Ammon's horn (tissue), 1 donor: ENCODE data around the gene APBA2.

Source experiments
- DNase-seq: peaks from one replicate; pipeline ENCODE4 v3.0.0-alpha.2; 2016; ENCODE audit warnings: low spot score

APBA2 gene

DNA sequence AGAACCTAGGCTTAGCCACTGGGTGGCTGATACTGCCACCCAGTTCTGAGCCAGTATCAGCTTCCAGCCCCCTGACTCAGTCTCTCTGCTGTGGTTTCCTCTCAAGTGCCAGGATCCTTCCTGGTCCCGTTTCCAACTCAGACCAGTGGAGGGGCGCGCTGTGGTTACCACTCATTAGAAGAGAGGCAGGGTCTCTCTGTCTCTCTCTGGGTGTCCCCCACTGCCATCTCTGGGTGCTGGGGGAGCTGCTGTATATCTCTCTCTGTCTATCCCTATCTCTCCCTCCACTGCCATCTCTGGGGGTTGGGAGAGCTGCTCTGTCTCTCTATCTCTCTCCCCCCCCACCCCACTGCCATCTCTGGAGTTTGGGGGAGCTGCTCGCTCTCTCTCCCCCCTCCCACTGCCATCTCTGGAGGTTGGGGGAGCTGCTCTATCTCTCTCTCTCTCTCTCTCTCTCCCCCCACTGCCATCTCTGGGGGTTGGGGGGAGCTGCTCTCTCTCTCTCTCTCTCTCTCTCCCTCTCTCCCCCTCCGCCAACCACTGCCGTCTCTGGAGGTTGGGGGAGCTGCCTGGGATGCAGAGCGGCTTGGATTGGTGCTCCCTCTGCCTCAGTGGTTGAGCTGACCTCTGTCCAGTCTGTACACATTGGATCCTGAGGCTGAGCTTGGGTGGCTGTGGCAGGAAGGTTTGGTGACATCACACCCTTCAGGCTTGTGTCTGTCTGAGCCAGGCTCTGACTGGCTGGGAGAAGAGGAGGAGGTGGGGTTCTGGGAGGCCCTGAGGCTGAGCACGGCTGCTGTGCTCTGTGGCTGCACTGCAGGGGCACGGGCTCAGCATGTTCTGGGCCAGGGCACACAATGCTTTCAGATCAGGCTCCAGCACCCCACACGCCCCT, 98.9 kb downstream of the APBA2 start:
- DNase-seq, result peak; percentile 97

DNA sequence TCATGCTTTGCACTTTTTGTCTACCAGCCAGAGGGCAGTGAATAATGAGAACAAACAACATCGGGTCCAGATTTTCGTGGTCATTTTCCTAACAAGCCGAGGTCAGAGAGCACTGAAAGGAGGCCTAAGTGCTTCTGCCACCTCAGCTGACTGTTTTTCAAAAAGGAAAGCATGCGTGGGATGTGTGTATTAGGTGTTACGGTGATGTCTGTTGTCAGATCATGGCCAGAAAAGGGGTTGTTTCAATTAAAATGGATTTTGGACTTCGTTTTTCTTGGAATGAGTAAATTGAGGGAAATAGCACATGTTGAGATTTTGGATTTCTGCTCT, 99.5 kb downstream of the APBA2 start:
- DNase-seq, result no peak

DNA sequence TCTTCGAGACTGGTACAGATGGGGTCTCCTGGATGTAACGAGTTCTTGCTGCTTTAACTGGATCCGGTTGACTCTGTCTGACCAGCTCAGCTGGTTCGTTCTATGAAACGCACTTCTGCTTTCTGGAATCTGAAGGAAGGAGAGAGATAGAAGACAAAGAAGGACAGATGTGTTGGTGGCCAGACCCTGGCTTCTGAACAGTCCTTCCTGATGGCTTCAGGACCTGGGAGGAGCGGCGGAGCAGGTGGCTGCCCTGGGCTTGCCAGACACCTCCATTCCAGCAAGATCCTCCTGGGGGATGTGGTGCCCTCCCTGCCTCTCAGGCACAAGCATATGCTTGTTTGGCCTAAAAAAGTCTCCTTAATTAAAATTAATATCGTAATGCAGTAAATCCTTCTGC, 99.9 kb downstream of the APBA2 start:
- no peak for DNase-seq

DNA sequence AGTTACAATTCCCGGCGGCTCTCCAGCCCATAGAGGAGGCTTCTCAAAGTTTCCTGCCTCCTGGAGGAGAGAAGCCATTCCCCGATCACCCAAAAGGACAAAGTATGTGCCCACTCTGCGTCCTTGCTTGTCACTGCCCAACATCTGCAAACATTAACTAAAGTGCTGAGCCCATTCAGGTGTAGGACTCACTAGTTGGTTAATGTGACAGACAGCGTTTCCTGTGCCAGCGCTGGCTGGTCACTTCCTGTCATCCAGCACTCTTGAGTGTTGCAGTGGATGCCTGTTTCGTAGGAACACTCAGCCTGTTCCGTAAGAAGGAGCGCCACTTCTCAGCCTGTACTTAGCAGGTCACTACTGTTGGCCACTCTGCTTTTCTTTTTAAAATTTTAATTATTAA, 100.3 kb downstream of the APBA2 start:
- DNase-seq, result no peak

DNA sequence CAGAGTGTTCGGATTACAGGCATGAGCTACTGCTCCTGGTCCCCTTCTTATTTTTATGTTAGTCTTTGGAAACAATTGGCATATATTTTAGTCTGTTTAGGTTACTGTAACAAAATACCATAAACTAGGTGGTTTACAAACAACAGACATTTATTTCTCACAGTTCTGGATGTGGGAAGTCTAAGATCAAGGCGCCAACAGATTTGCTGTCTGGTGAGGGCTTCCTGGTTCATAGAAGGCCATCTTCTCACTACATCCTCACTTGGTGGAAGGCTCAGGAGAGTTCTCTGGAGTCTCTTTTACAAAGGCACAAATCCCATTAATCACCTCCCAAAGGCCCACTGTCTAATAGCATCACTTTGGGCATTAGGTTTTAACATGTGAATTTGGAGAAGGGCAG, 101.0 kb downstream of the APBA2 start:
- DNase-seq, result no peak

DNA sequence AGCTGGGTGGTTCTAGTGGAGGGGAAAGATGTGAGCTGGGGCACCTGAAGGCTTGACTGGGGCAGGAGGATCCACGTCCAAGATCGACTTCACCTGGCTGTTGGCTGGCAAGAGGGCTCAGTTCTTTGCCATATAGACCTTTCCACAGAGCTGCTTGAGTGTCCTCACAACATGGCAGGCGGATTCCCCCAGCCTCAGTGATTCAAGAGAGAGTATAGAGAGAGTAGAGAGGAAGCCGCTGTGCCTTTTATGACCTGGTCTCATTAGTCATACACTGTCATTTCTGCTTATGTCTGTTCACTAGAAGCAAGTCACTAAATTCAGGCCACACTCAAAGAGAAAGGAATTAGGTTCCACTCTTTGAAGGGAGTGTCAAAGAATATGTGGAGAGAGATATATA, 101.6 kb downstream of the APBA2 start:
- no peak for DNase-seq

DNA sequence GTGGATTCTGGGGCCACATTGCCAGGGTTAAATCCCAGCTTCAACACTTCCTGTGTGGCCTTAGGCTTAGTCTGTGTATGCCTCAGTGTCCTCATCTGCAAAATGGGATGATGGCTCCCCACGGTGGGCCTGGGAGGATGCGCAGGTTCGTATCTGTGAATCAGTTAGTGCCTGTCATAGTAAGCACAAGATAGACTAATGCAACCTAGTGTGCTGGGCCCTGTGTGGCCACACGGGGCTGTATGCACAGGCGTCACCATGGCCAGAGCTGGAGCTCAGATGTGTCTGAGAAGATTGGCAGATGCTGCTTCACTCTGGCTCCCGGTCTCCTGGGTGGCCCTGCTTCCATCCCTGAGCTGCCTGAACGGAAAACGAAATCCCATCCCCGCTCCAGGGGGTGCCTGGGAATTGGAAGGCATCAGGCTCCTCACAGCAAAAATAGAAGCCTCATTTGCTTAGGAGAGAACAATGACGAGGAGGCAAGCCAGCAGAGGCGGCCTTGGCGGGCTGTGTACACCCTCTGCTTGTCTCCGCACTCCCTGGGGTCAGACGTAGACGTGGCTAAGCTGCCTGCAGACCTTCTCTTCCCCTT, 103.6 kb downstream of the APBA2 start:
- DNase-seq, result peak; percentile 86

DNA sequence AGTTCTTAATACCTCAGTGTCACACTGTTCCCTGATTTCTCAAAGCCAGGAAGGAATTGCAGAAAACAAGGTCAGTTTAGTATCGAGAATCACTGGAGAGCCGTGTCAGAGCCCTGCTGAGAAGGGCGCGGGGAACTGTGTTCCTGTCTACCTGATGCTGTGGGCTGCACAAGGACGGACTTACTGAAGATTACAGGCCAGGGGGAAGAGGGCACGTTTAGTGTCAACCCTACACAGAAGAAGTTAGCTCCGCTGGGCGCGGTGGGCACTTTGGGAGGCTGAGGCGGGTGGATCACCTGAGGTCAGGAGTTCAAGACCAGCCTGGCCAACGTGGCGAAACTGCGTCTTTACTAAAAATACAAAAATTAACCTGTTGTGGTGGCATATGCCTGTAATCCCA, 104.1 kb downstream of the APBA2 start:
- DNase-seq, result no peak

DNA sequence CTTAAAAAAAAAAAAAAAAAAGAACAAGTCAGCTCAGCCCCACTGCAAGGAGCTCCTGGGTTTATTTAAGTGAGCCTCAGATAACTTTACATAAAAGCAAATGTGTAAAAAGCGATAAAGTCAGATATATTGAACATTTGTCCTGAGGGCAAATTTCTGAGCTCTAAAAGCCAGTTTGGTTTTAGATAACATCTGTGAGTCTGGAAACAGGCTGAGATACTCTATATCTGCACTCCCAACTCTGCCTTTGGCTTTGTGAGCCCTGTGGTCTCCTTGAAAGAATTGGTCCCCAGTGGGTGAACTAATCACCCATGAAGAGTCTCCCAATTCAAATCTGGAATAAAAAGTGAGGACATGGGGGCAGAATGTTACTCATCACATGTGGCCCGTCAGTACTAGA, 104.6 kb downstream of the APBA2 start:
- DNase-seq, result no peak

DNA sequence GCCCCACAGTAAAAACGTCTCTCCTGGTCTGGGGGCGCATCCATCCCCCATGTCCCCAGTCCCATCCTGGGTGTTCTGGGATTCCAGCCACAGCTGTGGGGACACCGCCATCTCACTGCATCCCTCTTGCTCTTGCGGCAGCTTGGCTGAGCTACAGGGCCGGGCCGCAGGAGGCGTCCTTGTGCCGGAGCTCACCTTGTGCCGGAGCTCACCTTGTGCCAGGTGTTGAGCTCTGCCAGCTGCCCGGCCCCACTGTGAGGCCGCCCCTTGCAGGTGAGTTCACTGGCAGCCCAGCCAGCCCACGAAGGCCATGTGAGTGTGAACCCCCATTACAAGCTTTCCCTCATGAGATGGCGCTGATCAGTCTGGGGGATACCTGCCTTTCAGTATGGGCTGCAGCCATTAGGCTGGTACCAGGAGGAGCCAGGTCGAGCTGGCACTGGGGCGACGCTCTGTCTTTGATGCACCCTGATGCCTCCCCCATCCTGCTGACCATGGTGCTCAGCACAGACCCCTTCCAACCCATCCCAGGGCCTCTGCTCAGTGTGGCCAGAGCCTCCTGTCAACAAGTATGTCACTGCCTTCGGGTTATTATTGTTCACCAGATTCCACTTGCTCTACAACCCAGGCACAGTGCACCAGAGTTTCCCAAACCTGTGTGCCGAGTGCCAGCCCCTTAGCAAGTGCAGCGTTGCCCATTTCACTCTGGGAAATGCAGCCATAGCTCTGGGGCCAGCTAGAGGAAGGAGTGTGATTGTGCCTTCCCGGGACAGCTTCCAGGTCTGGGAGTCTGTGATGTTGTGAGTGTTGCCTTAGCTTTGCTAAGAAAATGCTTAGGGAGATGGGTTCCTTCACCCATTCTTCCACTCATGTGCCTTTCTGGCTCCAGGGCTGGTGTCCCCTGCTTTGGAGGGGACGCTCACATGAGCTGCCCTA, 105.7 kb downstream of the APBA2 start:
- DNase-seq, result no peak

DNA sequence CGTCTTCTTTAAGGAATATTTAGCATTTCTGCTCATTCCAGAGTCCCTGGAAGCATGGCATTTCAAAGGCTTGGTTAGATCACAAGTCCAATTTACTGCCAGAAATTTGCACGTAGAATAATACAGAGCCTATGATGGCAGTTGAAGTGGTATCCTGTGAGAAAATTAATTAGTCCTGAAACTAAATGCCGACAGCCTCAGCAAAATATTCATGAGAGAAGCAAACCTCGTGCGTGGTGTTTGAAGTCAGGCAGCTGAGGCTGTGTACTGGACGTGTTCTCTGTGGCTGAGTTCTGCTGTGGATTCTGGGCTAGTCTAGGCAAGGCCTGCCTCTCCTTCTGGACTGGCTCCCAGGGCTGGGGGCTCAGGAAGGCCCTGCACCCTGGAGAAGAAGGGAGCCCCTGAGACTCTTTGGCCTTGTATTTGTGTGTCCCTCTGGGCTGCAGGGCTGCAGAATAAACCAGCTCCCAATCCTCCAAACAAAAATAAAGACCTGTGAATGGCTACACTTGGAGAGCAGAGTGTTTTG, 106.6 kb downstream of the APBA2 start:
- no peak for DNase-seq

DNA sequence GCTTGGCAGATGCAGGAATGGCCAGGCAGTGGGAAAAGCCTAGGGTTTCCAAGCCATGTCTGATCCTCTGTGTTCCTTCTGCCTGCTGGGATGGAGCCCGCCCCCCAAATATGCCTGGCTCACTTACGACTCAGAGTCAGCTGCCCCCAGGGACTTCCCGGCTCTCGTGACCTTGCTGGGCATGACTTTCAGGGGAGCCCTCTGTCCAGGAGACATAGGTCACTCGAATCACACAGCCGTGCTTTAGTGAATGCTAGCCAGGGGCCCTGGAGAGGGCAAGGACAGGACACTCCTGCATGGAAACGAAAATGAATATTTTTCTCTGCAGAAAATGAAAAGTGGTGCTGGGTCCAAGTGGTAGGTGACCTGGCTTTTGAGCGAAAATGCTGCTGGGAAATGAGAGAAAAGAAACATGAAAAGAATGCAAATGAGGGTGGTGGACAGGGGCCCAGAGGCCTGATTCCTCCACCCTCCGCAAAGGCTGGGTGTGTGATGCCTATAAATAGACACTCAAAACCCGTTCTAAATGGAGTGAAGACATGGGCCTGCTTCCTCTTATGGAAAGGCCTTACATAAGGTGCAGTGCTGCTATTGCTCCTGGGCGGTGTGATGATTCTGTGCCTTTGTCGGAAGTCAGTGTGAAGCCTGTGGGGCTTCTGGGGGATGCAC, 107.4 kb downstream of the APBA2 start:
- peak; percentile 73 for DNase-seq

DNA sequence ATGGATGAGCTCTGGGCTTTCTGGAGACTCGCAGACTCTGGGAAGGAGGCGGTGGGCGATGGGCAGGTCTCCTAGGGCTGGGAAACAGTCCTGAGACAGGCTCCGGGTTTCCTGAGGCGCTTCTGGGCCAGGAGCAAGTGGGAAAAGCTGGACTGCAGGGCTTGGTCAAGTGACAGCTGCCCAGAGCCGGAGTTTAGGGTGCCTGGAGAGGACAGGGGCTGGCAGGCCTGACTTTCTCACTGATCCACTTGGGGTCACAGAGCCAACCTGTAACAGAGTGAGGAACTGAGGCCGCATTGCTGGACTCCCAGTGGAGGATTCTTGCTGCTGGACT, 107.9 kb downstream of the APBA2 start:
- DNase-seq, result no peak

DNA sequence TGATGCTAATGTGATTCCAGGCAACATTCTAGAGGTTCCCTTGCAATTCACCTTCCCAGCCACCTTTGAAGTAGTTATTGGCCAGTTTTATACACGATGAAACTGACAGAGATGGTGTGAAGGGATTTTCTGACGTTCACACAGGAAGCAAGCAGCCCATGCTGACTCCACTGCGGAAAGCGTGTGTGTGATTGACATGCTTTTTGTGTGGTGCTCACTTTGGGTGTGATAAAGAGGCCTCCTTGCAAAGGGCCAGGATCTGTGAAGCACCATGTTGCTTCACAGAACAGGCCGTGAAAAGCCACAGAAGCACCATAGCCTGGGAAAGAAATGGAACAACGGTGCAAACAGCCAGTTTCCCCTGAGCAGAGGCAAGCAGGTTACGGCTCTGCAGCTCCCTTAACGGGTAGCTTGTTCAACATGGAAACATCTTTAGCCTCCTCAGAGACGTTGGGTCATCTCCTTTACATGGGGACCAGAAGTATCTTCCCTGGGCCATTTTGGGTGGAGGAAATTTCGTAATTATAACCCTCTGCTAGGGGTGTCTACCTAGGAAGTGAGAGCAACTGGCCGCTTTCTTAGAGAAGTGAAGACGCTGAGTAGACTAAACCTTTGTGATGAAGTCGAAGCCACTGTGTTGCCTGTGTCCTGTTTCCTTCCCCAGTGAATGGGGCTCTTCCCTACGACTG, 108.5 kb downstream of the APBA2 start:
- DNase-seq, result no peak

DNA sequence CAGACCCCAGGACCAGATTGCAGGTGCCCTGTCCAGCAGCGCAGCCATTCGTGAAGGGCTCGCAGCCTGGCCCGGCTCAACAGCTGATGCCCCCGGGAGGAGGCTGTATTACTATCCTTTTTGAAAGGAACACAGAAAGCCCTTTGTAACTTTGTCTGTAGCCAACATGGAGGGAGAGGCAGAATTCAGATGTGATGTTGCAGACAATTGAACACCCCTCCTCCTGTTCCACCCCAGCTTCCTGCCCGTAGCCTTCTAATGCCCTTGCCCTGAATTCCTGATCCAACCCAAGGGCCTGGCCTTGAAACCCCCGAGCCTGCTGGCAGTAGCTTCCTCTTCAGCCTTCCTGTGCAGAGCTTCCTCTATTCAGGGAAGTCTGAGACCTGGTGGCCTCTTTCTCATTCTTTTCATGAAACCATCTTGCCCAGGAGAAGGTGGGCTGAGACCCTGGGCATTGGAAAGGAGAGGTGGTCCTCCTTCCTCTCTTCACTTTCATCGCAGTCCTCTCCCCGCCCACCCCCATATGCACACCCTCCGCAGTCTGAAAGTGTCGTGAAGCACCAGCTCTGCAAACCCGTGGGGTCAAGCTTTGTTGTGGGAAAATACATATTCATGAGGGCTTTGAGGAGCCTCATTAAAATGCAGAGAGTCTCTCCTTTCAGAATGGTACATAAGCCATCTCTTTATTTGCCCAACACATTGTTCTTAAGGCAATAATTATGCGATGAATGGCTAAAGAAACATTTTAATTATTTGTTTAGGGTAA, 109.2 kb downstream of the APBA2 start:
- peak; percentile 88 for DNase-seq

DNA sequence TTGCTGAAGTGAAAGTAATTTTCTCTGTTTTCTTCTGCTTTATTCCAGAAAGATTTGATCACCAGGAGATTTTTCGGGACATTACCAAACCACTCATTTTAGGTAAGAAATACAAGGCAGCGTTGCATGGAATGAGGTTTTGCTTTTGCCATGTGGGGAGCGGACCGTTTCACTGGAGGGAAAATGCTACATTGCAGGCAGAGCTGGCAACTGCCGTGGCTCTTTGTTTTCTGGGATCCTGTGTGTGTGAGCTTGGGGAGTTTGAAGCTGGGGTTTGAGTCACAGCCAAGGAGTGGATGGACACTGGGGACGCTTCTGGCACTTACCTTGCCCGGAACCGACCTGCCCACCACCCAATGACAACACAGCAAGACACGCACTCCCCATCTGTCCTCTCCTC, 109.9 kb downstream of the APBA2 start:
- DNase-seq, result no peak

DNA sequence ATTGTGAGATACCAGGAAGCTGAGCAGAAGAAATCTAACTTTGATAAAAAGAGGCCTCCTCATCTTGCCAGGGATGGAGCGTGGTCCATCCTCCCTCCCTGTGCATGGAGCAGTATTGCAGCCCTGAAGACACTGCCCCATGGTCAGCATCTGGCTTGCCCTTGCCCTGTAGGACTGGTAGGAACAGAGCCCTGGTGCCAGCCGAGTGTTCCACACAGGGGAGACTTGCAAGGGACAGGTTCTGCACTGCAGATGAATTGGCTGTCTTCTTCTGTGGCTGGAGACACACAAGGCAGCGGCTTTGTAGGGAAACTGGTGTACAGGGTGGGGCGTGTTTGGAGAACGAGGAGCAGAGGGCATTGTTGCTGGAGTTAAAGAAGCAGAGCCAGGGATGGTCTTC, 110.5 kb downstream of the APBA2 start:
- no peak for DNase-seq

DNA sequence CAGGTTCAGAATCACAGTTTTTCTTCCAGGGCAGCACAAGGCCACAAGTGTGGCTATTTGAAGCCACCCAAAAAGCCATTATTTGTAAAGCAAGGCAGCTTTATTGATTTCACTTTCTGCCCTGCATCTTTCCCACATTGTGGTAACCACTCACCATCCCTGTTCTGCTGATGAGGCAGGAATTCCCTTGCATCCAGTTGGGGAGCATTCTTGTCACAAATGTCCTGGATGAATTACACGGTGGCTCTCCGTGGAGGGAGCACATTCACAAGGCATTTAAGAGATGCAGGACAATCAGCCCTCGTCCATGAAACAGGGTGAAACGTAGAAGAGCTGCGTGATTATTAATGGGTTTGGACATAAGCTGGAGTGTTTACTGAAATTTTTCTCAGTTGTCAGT, 111.2 kb downstream of the APBA2 start:
- no peak for DNase-seq

DNA sequence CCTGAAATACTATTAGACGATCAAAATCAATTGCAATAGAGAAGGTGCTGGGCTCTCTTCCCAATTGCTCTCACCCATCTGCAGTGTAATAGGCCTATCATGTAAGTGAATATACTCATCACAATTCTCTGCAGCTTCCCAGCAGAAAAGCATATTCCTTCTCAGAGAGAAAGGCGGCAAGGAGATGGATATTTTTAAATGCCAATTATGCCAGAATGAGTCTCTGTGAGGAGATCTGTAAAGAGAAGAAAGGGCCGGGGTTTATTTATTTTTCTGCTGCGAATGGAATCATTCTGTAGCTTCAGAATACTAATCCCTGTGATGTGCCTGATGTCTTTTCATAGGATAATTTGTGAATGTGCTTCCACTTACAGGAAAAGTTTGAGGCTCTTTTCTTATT, 112.0 kb downstream of the APBA2 start:
- DNase-seq, result no peak

DNA sequence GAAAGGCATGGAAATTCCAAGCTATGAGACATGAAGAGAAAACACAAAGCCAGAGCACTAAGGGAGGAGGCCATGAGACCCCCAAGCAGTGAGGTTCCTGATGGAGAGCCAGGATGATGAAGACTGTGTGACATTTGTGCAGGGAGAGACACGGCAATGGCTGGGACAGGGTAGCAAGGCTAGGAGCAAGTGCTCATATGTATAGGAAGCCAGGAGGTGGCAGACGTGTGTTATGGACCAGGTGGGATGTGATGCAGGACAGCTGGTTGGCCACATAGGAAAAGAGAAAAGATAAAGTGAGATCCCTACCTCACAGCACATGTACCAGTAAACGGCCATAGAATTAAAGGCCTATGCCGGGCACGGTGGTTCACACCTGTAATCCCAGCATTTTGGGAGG, 112.7 kb downstream of the APBA2 start:
- DNase-seq, result no peak
